ENCODE measurements around the gene RPP25L. TPM values are rescaled to one million over a fixed set of nuclear protein-coding genes. Genes with fewer than 3 reads are reported as not detected.

Gene RPP25L
- polyA plus RNA-seq, 1 of the 3 experiments (the other 2 are of a cell fraction) = 47.6 TPM

DNA sequence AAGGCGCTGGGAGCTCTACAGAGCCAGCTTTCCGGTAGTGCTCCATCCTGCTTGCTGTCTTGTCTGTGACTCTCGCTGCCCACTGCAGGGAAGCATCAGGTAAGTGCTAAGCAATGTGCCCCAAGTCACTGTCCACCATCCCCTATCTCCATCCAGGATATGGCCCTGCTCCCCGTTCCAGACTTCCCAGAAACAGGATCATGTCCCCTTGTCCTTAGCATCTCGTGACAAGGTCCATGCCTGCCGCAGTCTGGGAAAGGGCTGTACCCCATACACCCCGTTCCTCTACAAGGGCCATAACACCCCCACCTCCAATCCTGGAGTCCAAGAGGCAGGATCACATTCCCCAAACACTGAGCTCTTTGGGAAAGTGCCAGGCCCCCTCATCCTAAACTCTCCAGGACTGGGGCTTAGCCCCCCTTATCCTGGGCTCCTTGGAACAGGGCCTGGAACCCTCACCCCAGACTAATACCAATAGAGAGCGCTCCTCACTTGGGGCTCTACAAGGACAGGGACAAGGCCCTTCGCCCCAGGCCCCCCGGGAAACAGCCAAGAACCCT lies 566 bp downstream of the RPP25L start:
- CTCF ChIA-PET = interaction anchor here (0.7 to 8.8 kb wide), 14 partner anchors 8 to 110 kb away, joined by 3 to 256 read pairs (median 6); partner anchors contain the start of genes ARID3C and SIGMAR1
- POLR2A ChIA-PET = interaction anchor here (0.6 to 1.6 kb wide), 3 partner anchors 9 to 27 kb away, joined by 3 read pairs; partner anchors contain the start of genes DCTN3 and SIGMAR1
- WGBS (ENCODE audit: low lambda C conversion rate) = 69% methylated on average over 7 of the region's 10 CpGs

DNA sequence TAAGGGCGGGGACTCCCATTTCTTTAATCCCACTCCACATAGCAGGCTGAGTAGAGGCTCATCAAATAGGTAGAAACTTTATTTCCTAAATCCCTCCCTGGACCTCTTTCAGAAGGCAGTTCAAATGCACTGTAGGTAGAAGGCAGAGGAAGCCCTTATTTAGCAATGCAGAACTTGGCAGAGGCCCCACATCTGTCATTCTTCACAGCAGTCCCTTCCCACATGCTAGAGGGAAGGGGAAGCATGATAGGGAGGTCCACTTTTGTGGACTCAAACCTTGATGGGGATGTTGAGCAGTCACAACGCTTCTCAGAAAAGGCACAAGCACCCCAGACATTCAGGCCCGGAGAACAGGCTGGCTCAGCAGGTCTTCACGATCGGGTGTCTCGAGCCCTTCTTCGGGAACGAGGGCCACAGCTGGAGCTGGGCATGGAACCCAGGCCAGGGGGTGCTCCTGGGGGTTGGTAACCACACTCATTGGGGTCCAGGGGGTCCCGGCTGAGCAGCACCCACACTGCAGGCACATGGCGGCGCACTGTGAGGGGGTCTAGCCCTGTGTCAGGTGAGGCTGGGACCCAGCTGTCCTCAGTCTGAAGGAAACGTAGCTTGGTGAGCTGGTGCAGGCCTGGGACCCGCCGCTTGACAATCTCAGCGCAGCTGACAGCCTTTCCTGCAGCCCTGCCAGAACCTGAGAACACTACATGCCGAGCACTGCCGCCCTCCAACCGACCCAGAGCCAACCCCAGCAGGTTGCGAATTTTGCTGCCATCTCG lies 1.3 kb downstream of the RPP25L start:
- POLR2A ChIA-PET = interaction anchor here (0.6 to 1.6 kb wide), 3 partner anchors 10 to 28 kb away, joined by 3 read pairs; partner anchors contain the start of genes DCTN3 and SIGMAR1
- Histone ChIP-seq H3K27ac (ENCODE audit: low read depth in 2 of 2, low read length in 1 of 2) (no peak overlapping the region), H3K36me3 (replicated peaks in 1 of 2; ENCODE audit: control insufficient read depth in 1 of 2, insufficient read depth in 2 of 2, low read length in 1 of 2) (peaks cover 0 to 11% of the 10 kb centered on the region in 2 experiments), H3F3A (replicated peaks; ENCODE audit: insufficient read depth) (no peaks in the 10 kb centered on the region), H3K9me3 (no peaks in the 10 kb centered on the region), H3K4me1 (ENCODE audit: control insufficient read depth in 1 of 2, insufficient read depth in 2 of 2, low read depth in 1 of 2, low read length in 1 of 2) (peaks cover 0 to 30% of the 10 kb centered on the region in 2 experiments; a peak in 1 of 4 replicates), H3K9ac (no peak overlapping the region), H3K27me3 (ENCODE audit: insufficient read depth) (no peaks in the 10 kb centered on the region), H3K4me3 (ENCODE audit: low read depth in 2 of 2, low read length in 1 of 2) (peak overlapping the region in 1 of 2 experiments; percentile 66; a peak in 2 of 4 replicates), H2AFZ (ENCODE audit: low read depth) (no peak overlapping the region), H4K20me1 (ENCODE audit: insufficient read depth) (no peaks in the 10 kb centered on the region), H3K4me2 (peak overlapping the region; percentile 87), H3K79me2 (ENCODE audit: insufficient read depth) (peaks cover 10% of the 10 kb centered on the region; the same call in 1 of the 2 replicates), H3K9me2 (no peaks in the 10 kb centered on the region)
- TF ChIP-seq SIN3A (IDR thresholded peaks at IDR 0.05; ENCODE audit: borderline replicate concordance, low read depth, low read length) (no peak), TEAD4 (IDR thresholded peaks at IDR 0.05; ENCODE audit: borderline replicate concordance, insufficient read depth) (no peak), RCOR1 (IDR thresholded peaks at IDR 0.05; ENCODE audit: low read length) (no peak), JUND (IDR thresholded peaks at IDR 0.05) (no peak), FOXM1 (IDR thresholded peaks at IDR 0.05; ENCODE audit: low read depth) (no peak), FOSL2 (IDR thresholded peaks at IDR 0.05; ENCODE audit: borderline replicate concordance, low read depth) (no peak), SMC3 (IDR thresholded peaks at IDR 0.05; ENCODE audit: low read depth, low read length) (no peak), FOXJ3 (CRISPR knock-in tag; IDR thresholded peaks at IDR 0.05) (no peak), TCF12 (IDR thresholded peaks at IDR 0.05) (no peak)
- TF ChIP-seq, protein P1, sequence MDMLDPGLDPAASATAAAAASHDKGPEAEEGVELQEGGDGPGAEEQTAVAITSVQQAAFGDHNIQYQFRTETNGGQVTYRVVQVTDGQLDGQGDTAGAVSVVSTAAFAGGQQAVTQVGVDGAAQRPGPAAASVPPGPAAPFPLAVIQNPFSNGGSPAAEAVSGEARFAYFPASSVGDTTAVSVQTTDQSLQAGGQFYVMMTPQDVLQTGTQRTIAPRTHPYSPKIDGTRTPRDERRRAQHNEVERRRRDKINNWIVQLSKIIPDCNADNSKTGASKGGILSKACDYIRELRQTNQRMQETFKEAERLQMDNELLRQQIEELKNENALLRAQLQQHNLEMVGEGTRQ (IDR thresholded peaks at IDR 0.05; ENCODE audit: borderline replicate concordance, low read depth, low read length) = no peak
- TF ChIP-seq, protein P2, sequence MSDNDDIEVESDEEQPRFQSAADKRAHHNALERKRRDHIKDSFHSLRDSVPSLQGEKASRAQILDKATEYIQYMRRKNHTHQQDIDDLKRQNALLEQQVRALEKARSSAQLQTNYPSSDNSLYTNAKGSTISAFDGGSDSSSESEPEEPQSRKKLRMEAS (IDR thresholded peaks at IDR 0.05; ENCODE audit: low read depth) = no peak
- 100% methylated on average over 2 of the region's 20 CpGs for WGBS (ENCODE audit: low lambda C conversion rate)
- no peak for DNase-seq
- CTCF ChIA-PET = interaction anchor here (0.7 to 8.8 kb wide), 11 partner anchors 7 to 110 kb away, joined by 3 to 256 read pairs (median 11); partner anchors contain the start of genes ARID3C and SIGMAR1

More for the DNA sequence above, 566 bp downstream of the RPP25L start:
- peak overlapping the region; percentile 91 for H2AFZ ChIP-seq (ENCODE audit: low read depth)
- H3K4me3 ChIP-seq (ENCODE audit: low read depth in 2 of 2, low read length in 1 of 2) = peak overlapping the region; percentile 66 to 84
- H3K27me3 ChIP-seq (ENCODE audit: insufficient read depth) = no peaks in the 10 kb centered on the region
- H3K9me3 ChIP-seq = no peaks in the 10 kb centered on the region
- no peaks in the 10 kb centered on the region for H3F3A ChIP-seq (replicated peaks; ENCODE audit: insufficient read depth)
- peak overlapping the region; percentile 84 for H3K9ac ChIP-seq
- peak overlapping the region; percentile 43 to 73; a peak in 2 of 4 replicates for H3K27ac ChIP-seq (ENCODE audit: low read depth in 2 of 2, low read length in 1 of 2)
- no peaks in the 10 kb centered on the region for H4K20me1 ChIP-seq (ENCODE audit: insufficient read depth)
- H3K79me2 ChIP-seq (ENCODE audit: insufficient read depth) = peaks cover 10% of the 10 kb centered on the region; the same call in 1 of the 2 replicates
- TF ChIP-seq CHD2 (IDR thresholded peaks at IDR 0.05; ENCODE audit: low read length, partially characterized antibody) (no peak), RAD21 (IDR thresholded peaks at IDR 0.05; ENCODE audit: low read length) (no peak), FOXM1 (IDR thresholded peaks at IDR 0.05; ENCODE audit: low read depth) (no peak), SMC3 (IDR thresholded peaks at IDR 0.05; ENCODE audit: low read depth, low read length) (no peak), MXI1 (IDR thresholded peaks at IDR 0.05; ENCODE audit: low read depth, low read length) (no peak), GABPA (IDR thresholded peaks at IDR 0.05; ENCODE audit: low read depth) (no peak)
- H3K9me2 ChIP-seq = no peaks in the 10 kb centered on the region
- peaks cover 0 to 36% of the 10 kb centered on the region in 2 experiments; a peak in 1 of 4 replicates for H3K4me1 ChIP-seq (ENCODE audit: control insufficient read depth in 1 of 2, insufficient read depth in 2 of 2, low read depth in 1 of 2, low read length in 1 of 2)
- DNase-seq = no peak
- H3K36me3 ChIP-seq (replicated peaks in 1 of 2; ENCODE audit: control insufficient read depth in 1 of 2, insufficient read depth in 2 of 2, low read length in 1 of 2) = peaks cover 6 to 13% of the 10 kb centered on the region in 2 experiments
- peak overlapping the region; percentile 87 for H3K4me2 ChIP-seq
